NCI-H510A treated with DMSO at 0.1 percent for 48 hours (cell line): ENCODE results near the gene LPAR3.
"Not testable (repeated sequence)": the region's sequence is repeated elsewhere in the genome, so short reads cannot be mapped to it uniquely, and the experiment has no call there.

ENCODE experiments used
- DNase-seq: peaks from one replicate; lab custom pipeline; 2025; lab: John Stamatoyannopoulos, UW

The LPAR3 gene, protein sequence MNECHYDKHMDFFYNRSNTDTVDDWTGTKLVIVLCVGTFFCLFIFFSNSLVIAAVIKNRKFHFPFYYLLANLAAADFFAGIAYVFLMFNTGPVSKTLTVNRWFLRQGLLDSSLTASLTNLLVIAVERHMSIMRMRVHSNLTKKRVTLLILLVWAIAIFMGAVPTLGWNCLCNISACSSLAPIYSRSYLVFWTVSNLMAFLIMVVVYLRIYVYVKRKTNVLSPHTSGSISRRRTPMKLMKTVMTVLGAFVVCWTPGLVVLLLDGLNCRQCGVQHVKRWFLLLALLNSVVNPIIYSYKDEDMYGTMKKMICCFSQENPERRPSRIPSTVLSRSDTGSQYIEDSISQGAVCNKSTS

DNA sequence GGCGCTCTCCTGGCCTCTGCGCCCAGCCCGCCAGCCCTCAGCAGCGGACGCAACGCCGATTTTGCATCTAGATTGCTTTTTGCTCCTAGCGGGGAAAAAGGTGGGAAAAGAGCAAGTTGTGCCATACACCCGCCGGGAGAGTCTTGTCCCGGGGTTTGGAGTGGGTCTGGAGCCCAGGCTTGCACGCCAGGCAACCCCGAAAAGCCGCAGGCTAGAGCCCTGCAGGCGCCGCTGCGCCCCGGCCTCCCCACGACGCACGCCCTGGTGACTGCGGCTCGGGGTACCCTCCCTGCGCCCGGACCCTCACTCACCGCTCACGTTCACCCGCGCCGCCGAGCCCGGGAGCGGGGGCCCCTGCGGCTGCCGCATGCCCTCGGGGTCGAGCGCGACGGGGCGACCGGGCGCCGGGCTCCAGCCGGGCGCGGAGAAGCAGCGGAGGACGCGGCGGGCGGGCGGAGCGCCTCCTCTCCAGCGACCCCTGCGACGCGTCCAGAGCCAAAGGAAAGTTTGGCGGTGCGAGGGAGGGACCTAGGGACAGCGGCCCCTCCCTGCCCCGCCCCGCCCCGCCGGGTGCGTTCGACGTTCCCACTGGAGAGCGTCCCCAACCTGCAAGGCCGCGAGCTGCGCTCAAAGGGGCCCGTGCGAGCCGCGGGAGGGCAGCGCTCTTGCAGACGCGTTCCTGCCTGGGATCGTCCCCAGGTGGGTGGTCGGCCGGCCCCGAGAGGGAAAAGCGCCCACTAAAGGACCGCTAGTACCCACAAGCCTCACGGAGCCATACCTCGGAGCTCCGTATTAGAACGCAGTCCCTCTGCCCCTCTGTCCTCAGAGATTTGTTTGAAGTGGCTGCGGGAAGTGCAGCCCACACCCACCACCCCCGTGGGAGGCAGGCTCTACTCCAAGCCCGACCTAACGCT lies at the start of gene LPAR3:
TSS of gene LPAR3 (minus strand) at position 502 of the 914 bp plus-strand sequence. CDS start 27,086 bp downstream, outside the sequence.
- DNase-seq, result peak; percentile 67

DNA sequence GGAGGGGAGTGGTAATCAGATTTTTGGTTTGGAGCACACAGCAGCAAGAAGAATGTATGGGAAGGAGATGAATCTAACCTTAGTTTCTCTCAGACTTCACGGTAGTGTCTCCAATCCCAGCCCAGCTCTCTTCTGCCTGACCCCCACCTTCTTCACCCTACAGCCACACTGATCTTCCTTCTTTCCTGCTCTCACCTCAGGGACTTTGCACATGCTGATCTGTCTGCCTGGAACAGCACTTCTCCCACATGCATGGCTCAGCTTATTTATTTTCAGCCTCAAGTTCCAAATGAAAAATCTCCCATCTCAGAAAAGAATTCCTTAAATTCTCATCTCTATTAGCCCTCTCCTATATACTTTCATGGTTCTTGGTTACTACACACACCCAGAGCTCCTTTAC lies 48.8 kb upstream of the LPAR3 start:
- no peak for DNase-seq

DNA sequence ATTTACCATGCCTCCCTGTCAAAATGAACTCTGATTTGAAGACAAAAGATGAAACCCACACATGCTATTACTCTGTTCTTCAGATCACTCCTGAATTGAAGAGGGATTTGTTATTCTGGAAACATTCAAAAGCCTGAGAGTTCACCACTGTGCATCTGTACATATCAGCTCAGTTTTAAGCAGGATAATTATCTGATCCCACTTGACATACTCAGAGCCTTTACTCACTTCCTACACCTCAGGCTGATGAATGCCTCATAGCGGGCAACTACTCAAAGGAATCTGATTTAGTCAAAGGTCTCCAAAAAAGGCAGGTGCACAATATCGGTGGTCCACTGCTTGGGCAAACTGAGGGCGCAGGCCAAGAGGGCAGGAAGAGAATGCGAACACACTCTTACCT lies 47.5 kb upstream of the LPAR3 start:
- no peak for DNase-seq

DNA sequence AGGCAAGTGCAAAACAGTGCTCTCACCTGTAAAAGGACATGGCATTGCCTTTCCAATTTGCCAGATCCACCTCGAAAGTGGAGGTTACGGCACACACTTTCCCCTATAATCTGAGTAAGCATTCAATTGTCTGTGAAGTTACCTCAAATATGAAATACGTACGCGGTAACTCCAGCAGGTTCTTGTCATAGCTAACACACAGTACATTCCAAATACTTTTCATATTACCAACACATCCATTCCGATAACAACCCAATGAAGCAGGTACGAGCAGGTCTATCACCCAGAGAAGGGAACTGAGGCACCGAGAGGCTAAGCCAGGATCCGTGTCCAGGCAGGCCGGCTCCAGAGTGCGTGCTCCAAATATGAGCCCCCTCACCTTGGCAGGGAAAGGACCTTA lies 46.8 kb upstream of the LPAR3 start:
- no peak for DNase-seq

DNA sequence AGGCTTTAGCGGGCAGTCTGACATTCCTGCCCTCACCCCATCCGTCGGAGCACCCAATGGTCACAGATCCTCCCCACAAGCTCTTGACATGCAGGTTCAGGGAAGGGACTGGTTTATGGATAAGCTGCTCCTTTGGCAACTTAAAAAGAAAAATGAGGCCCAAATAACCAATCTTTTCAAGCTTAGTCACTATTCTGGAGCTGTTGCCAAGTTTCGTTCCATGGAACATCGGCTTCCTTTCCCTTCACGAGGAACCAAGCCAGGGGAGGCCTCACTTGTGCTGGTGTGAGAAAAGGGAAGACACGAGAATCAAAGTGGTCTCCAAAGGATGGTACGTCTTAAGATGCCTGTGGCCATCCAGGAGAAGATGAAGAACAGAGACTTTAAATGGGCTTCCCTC lies 46.1 kb upstream of the LPAR3 start:
- DNase-seq, result no peak

DNA sequence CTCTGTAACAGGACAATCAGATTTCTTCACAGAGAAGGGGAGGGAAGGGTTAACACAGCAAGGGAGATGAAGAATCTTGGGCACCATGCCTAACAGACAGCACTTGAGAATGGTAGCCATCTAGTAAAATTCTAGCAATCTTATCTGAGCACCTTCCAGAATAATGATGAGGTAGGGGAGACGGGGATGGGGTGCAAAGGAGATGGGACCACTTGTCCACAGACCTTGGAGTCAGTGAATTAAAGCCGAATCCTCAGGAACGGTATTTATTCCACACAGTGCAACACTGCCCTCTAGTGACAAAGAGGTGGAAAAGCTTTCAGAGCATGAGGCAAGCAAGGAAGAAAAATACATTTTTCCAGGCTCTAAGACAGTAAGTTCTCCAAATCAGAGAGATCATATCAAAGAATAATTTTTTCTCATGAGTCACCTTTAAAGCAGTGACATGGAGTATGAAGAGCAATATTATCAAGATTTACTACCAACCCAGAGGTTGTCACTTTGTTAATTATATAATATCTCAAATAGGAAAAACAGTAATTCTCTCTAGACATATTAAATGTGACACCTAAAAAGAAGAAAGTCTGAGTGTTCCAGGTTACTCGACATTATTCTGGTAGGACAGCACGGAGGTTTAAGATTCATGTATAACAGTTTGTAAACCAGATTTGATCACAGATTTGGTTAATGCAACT lies 43.3 kb upstream of the LPAR3 start:
- DNase-seq, result peak; percentile 90

DNA sequence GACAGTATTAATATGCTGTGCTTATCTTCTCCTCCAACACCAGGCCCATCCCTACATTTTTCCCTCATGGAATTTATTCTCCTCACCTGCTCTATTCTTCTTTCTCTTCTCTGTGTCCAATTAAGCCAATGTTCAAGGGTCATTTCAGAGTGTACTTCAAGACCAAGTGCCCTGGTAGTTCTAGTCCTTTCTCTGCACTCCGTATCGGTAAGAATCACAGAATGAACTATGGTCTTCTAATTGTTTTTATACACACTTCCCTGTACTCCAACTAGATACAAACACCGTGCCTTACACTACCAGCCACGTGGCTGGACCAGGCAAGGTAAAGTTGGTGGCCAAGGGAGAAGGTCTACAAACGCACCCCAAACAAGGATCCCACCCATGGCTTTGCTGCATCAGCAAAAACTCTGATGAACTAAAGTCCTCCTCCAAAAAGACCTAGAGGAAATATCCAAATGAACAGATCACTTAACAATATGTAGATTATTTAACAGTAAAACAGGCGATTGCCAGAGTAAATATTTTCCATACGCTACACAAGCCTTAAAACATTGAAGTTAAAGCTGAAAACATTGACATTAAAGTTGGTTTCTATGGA lies 40.1 kb upstream of the LPAR3 start:
- no peak for DNase-seq

DNA sequence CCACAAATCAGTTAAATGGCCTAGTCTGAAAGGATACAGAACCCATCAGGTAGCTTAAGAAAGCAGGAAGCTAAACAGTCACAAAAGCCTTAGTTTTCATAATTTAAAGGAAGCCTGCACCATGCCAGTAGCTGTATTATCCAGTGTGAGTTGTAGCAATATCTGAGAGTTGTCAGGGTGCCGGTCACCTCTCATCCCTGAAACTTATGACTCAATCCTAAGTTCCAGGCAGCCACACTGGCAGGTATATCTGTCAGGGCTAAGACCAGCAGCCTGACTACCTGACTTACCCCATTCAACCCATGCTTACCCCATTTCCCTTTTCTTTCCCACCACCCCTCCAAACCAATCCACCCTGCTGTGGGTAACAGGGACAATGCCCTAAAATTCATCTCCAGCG lies 37.8 kb upstream of the LPAR3 start:
- no peak for DNase-seq

DNA sequence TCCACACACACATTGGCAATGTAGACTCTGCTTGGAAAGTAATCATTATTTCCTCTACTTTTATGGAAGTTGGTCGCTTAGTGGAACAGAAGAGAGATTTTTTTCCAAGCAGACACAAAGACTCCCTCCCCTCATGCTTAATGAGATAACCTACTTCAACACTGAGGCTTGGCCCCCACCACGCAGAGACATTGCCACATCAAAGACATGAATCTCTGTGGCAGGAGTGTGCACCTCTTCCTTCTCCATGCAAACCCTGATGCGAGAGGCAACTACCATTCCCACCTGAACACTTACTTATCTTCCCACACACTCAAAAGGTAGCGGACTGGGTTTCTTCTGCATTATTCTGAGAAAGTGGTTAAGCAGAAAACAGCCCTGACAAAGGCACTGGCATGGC lies 37.3 kb upstream of the LPAR3 start:
- no peak for DNase-seq

DNA sequence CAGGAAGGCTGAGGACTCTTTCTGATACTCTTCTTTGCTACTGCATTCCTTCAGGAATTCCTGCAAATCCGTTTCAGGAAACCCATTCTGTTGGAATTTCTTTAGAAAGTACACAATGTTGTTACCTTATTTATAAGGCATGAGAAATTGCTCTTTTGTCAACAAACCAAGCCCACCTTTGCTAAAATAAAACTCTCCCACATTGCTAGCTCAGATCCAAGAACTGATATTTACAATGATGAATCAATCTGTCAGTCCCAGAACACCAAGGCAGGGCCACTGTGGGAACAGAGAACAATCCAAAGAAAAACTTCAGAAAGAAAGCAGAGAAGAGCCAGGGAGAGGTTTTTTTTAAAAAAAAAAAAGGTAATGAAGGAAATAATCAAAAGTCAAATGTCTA lies 36.6 kb upstream of the LPAR3 start:
- DNase-seq, result no peak

DNA sequence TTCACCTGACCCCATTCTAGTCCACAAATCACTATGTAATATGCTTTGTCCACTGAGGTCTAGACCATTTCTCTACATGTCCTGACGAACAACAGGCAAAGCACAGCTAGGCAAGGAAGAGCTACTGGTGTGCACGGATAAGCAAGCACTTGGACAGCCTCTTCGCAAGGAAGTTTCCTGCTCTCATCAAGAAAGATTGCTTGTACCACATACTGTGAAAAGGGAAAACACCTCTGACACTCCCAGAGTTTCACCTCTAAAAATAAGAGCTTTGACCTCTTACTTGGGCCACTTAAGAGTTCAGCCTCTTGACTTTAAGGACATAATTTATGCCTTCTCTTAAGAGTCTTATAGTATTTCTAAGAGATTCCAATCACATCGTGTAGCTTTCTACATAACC lies 36.0 kb upstream of the LPAR3 start:
- no peak for DNase-seq

DNA sequence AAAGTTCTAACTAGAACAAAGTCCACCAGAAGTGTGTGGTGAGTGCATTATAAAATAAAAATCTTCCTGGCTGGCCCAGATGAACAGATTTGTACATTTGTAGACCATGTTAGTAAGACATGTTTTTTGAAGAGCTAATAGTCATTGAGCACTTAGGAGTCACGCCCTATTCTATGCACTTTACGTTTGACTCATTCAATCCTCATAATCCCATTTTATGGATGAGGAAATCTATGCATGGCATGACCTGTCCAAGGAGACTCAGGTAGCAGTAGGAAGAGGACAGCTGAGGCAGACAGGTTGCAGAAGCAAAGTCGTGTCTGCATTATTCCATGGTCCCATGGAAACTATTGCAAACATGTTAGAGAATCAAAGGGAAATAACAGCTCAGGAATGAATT lies 30.3 kb upstream of the LPAR3 start:
- no peak for DNase-seq

DNA sequence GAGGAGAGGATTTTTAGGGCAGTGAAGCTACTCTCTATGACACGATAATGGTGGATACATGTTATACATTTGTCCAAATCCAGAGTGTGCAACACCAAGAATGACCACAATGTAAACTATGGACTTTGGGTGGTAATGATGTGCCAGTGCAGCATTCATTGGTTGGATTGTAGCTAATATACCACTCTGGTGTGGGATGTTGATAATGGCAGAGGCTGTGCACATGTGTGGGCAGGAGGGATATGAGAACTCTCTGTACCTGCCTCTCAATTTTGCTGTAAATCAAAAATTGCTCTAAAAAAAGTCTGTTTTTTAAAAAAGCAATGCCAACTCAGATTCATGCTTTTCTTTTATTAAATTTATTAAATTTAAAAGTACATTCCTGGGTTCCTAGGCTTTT lies 27.2 kb upstream of the LPAR3 start:
- no peak for DNase-seq

DNA sequence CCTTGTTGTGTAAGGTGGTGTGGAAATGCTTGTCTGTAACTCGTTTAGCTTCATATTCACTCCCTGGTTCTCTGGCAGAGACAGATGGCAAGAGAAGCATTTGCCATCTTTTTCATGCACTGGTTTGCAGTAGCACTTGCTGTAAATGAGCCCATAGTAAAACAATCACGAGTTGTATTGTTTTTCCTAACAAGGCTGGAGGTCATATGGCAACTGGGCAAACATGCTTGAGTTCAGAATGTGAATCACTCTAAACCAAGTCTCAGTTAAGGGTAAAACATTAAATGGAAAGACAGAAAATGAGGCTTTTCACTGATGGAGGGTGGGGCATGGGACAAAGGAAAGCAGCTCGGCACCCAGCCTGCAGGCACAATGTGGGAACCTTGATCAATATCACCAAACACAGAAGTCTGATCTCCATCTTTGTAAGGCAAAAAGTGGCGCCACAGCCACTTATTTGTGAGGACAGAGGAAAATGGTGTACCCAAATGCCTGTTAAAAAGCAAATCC lies 26.5 kb upstream of the LPAR3 start:
- no peak for DNase-seq

DNA sequence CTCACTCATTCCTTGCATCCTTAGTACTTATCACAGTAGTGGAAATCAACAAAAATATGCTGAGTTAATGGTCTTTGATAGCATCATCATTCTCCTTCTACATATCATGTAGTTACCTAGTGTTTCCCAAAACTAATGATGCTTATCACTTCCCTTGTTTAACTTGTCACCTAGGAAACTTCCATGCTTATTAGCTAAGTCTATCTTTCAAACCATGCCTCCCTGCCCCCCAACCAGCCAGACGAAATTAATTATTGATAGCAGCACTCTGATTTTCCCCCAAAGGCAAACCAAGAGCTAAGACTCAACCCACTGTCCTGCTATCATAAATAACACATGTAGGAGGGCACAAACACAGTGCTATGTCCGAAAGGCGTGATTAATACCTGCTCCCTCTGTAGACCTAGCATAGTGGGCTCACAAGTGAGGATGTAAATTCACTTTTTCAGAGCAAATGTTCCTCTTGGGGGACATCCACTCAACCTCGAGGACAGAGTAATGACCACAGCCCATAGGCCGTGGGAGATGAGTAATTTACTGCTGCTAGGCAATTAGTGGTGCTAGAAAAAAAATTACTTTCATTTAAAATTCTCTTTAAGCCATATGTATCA lies 25.8 kb upstream of the LPAR3 start:
- no peak for DNase-seq

DNA sequence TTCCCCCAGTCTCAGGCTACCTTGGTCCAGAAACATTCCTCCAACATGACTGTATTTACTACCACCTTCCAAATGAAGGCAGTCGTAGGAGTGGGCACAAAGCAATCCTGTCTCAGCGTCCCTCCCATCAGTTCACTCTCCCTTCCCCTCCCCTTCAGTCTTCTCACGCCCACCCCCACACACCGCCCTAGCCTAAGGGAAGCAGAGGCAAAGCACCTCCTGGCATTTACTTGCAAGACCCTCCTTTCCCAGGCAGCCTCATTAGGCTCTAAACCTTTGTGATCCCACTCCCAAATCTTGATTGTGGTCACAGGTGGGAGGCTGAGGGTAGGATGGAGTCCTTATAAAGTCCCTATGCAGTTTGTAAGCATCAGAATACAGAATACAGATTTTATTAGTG lies 23.9 kb upstream of the LPAR3 start:
- DNase-seq, result no peak

DNA sequence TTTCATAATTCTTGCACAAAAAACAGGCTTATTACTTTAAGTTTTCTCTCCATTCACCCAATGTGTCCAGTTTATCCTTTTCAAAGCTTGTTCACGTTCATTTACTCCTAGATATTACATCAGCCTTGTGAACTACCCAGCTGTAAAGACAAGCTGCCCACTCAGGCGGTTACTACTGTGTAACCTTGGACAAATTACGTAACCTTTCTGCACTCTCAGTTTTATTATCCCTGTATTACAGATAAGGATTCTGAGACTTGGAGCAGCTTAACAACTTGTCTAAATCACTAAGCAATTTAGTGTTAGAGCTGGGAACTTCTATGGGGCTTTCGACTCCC lies 20.5 kb upstream of the LPAR3 start:
- DNase-seq, result peak; percentile 58

DNA sequence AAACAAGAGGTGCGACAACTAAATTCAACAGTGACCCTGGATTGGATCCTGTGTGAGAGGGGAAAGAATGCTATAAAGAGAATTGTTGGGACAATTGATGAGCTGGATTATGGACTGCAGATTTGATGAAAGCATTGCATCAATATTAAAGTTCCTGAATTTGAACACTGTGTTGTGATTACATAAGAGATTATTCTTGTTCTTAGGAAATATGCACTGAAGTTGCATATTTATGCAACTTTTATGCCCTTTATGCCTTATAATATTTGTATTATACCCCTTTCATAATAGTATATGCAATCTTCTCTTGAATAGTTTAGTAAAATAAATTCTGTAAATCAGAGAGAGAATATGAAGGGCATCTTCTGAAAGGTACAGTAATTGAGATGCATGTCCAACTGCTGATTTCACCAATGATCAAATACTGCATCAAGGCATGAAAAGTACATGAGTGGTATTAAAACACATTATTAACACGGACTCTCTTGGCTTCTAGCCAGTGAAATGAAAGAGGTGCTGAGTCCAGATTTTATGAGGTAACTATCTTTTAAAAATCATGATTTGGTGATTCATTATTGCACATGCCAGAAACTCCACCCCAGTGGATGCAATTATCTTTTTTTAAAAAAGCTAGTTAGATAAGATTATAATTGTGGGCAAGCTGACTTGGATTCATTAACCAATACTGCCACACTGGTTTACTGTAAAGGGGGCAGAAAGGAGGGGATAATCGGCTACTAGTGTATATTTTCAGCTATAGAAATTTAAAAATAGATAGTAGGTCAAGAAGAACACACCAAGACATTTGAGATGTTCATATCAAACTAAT lies 19.9 kb upstream of the LPAR3 start:
- DNase-seq, result no peak

DNA sequence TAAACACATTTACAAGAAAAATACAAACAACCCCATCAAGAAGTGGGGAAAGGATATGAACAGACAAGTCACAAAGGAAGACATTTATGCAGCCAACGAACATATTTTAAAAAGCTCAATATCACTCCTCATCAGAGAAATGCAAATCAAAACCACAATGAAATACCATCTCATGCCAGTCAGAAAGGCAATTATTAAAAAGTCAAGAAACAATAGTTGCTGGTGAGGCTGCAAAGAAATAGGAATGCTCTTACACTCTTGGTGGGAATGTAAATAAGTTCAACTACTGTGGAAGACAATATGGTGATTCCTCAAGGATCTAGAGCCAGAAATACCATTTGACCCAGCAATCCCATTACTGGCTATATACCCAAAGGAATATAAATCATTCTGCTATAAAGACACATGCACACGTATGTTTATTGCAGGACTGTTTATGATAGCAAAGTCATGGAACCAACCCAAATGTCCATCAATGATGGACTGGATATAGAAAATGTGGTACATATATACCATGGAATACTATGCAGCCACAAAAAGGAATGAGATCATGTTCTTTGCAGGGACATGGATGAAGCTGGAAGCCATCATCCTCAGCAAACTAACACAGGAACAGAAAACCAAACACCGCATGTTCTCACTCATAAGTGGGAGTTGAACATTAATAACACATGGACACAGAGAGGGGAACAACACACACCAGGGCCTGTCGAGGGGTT lies 15.9 kb upstream of the LPAR3 start:
- not testable (repeated sequence) for DNase-seq
